Measurements from ENCODE around the gene COL18A1.
A peak's percentile ranks its signal among the peaks of the same experiment; 100 is the strongest.

The COL18A1 gene

DNA sequence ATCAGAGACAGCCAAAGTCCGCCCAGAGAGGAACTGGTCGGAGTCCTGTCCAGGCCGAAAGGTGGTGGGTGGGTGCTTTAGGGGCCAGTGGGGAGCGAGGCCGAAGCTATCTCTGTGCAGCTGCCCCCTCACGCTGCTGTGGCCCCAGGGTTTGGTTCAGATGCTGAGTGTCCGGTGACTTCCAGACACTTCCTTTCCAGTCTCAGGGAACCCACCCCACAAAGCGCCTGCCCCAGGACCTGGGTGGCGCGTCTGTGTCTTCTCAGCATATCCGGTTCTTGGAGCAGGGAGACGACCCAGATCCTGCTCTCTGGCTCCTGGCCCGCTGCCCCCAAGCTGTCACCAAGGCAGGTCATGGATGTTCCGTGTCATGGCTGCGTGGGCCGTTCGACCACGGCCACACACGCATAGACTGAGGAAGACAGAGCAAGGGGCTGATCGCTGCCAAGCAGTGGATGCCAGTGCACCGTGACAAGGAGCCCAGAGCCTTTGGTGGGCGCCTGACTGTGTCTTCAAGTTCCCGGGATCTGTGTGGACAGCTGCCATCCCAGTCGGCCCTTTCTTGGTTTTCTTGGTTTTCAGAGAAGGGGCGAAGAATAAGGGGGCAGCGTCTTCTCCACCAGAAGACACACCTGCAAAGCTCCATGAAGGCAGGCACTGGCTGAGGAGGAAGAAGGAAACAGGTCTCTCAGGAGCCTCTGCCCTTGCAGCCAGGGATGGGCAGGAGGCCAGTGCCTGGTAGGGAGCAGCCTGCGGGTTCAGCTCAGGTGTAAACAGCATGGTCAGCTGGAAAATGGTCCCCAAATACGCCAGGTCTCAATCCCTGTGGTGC, 22.9 kb upstream of the COL18A1 start:
- DNase-seq: no peak

DNA sequence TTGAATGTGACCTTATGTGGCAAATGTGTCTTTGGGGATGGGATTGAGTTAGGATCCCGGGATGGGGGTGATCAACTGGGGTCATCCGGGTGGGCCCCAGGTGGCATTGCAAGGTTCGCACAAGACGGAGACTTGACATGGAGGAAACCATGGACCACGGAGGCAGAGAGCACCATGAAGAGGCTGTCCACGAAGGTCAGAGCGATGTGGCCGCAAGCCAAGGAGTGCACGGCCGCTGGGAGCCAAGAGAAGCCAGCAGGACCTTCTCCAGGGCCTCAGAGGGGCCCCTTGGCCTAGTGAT, 22.3 kb upstream of the COL18A1 start:
- DNase-seq: no peak

DNA sequence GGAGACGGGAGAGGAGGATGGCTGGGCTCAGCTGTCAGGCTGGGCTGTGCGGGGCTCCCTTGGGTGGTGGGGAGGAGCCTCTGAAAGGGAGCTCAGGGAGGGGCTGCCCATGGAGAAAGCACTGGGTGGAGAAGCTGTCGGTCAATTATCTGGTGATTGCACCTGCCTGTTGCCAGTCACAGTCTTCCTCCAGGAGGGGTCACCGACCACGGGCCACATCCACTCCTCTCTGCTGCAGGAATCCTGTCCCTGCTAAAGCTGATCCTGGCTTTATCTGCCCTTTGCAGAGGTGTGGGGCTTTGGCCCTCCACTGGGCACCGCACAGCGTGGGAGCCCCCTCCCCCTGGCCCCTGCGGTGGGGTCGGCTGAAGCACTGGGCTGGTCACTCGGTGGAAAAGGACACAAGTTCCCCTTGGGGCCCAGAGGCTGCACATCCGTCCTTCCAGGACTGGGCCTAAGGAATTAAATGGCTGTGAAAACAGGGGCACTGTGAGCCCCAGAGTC, 21.8 kb upstream of the COL18A1 start:
- DNase-seq: no peak

DNA sequence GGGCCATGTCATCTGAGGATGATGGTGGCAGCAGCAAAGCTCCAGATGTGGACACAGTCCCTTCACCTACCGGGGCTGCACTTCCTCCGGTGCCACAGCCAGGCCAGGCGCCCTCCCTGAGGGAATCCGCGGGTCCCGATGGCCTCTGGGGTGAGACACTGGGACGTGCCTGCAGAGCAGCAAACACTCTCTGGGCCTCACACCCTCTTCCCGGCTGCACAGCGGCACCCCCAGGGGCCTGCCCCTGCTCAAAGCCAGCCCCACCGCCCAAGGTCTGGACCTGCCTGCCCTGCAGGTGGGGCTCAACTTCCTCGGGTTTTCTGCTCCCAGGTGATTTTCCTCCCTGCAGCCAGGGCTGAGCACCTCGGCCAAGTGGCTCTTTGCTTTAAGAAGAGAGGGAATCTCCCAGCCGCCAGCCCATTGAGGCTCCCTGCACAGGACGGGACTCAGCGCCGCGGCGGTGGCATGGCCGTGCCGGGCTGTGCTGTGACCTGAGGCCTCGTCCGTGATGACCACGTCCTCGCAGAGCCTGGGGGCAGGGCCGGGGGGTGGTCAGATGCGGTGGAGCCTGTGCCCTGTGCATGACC, 21.3 kb upstream of the COL18A1 start:
- no peak for DNase-seq

DNA sequence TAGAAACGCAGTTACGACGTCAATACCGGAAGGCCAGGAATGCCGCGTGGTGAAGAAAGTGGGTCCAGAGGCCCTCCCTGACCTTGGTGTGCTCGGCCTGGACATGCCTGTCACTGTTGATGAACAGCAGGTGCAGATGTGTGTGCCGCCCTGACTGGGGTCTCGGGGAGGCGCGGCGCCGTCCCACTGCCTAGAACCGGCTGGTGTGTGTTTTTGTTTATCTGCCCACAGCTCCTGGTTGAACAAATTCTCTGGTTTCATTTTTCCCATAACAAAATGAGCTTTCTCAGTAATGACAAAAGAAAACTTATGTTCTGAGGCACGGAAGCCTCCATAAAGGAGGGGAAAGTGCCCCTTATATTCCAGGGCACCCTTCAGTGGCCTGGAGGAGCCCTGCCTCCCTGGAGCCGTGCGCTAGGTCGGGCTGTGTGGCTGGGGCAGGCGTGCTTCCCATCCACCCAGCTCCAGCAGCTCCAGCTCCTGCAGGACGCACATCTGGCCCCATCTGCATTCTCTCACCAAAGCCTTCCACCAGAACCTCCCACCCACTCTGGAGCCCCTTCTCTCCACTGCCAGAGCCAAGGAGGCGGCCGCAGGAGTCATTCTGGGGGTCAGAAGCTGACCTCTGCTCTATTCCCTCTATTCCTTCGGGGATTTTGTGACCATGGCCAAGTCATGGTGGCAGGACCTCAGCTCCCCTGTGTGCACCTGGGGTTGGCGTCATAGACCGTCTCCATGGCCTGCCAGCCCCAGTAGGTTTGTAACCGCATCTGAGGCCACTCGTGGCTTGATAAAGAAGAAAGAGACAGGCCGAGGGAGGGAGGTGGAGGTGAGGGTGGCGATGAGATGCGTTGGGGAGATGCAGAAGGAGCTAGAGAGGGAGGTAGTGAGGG, 20.1 kb upstream of the COL18A1 start:
- peak; percentile 57 for DNase-seq

DNA sequence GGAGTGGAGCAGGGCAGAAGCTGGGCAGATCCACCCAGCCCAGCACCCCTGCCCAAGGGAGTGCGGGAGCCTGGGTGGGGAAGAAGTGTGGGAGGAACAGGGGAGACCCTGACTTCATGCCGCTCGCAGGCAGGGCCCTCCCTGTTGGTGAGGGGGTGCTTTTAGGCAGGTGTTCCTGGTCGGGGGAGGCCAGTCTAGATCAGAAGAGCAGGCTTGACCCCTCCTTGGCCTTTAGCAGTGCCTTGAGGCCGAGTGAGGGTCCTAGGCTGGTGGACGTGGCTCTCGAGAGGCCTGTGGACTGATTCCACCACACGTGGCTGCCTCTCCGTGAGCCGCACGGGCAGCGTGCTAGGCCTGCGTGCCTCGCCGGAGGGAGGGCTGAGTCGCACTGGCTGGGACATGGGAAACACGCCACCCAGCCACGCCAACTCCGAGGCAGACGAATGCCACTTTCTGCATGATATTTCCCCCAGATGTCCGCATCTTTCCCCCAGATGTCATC, 19.4 kb upstream of the COL18A1 start:
- DNase-seq: no peak

DNA sequence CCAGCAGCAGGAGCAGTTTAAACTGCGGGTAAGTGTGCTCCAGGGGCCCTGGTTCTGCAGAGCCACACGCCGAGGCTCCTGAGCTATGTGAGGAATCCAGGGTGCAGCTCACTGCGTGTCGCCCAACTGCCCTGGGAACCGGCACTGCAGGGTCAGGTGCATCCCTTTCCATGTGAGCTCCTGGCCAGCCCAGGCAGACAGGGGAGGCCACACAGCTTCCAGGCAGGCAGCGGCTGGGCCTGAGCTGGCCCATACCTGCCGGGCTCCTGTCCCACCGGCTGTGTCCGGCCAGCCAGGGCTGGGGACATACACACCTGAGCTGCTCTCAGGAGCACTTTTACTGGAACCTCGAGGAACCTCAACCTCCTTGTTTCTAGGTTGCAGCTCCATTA, 18.6 kb upstream of the COL18A1 start:
- peak; percentile 47 for DNase-seq

DNA sequence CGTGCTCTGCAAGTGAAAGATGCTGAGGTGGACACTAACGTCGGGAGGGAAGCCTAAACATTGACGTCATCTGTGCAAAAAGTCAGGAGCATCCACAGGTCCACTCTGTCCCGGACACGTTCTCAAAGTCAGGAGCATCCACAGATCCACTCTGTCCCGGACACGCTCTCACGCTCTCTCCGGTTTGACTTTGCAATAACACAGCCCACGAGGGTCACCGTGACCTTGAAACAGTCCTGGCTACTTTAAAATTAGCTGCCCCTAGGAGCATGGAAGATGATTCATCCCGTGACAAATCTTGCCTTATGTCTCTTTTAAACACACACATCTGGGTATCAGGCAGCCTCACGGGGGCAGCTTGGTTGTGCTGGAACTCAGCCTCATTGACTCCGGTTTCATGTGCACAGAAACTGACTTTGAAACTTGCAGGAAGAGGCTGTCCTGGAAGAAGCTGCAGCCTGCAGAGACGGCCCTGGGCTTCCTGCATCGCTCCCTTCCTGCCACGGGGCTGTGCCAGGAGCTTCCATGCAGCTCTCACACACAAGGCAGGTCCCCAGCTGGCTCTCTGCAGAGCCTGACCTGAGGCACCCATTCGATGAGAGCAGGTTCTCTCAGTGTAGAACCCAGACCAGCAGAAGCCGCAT, 18.1 kb upstream of the COL18A1 start:
- DNase-seq: peak; percentile 43

DNA sequence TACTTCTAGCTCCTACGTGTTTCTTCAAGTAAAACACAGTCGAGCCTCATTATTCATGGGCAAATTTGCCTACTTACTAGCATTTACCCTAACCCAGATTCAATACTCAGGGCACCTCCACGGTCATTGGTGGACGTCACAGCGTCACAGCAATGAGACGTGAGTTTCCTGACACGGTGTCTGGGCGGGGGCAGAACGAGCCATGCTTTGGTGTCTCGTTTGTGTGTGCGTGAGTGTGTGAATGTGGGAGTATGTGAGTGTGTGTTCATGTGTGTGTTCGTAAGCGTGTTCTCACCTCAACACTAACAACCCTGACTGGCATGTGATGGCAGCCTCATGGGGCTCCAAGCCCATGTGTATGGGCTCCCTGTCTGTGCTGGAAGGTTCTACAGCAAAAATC, 17.5 kb upstream of the COL18A1 start:
- no peak for DNase-seq

DNA sequence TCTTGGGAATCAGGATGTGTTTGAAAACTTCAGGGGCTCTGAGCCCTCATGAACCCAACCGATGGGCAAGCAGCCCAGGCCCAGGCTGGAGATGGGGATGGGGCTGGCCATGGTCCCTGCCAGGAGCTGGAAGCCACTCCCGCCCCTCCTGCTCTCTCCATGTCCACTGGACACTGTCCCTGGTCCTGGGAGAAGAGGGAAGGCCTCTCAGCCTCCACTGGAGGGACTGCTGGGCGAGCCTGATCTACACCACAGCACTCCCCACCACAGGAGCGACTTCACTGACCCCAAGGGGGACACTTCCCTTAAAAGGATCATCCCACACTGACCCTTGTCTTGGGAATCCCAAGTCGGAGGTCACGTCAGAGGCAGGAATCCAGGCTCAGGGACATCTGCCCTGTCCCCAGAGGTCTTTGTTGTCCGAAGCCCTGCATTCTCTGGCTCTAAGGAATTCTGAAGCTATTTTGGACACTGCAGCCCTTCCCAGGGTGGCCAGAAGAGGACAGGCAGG, 16.9 kb upstream of the COL18A1 start:
- no peak for DNase-seq

DNA sequence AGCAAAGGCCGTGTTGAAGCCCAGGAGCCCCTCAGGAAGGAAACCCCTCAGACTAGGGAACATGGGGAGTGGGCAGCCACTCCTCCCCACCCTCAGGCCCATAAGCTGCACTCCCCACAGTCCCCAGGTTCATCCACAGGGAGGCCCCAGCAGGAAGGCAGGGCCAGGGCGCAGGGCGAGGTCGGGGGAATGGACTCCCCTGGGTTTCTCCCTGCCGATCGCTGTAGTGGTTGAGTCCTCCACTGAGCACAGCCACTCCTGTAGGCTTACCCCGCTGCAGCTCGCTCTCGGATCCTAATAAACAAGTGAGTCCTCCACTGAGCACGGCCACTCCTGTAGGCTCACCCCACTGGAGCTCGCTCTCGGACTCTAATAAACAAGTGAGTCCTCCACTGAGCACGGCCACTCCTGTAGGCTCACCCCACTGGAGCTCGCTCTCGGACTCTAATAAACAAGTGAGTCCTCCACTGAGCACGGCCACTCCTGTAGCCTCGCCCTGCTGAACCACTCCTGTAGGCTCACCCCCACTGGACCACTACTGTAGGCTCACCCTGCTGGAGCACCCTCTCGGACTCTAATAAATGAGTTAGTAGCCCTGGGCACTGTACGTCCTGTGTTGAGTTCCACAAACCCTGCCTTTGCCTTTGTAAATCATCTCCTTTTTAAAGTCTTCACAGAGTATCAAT, 16.2 kb upstream of the COL18A1 start:
- no peak for DNase-seq

DNA sequence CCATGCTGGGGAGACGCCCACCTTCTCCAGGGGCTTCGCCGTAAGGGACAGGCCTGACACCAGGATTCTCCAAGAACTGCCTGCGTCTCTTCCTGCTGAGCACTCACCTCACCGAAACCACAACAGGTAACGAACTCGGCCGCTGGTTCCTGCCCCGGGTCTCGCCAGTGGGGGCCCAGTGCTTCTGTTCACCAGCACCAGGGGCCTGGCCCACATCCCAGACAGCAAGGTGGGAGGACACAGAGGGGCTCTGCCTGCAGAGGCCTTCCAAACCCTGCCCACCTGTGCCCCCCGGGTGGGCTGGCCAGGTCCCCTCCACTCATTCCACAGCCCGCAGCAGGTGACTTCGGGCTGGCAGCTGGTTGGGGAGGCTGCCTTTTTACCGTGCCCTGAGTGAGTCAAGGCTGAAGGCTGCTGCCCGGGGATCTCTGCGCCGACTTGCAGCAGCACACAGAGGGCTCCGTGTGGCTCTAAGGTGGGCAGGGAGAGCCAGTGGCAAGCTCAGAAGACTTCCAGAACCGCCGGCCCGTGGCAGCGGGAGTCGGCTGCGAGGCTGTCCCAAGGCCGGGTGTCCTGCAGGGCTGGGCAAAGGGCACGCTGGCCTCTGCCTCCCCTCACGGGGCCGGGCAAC, 14.7 kb upstream of the COL18A1 start:
- DNase-seq: no peak

DNA sequence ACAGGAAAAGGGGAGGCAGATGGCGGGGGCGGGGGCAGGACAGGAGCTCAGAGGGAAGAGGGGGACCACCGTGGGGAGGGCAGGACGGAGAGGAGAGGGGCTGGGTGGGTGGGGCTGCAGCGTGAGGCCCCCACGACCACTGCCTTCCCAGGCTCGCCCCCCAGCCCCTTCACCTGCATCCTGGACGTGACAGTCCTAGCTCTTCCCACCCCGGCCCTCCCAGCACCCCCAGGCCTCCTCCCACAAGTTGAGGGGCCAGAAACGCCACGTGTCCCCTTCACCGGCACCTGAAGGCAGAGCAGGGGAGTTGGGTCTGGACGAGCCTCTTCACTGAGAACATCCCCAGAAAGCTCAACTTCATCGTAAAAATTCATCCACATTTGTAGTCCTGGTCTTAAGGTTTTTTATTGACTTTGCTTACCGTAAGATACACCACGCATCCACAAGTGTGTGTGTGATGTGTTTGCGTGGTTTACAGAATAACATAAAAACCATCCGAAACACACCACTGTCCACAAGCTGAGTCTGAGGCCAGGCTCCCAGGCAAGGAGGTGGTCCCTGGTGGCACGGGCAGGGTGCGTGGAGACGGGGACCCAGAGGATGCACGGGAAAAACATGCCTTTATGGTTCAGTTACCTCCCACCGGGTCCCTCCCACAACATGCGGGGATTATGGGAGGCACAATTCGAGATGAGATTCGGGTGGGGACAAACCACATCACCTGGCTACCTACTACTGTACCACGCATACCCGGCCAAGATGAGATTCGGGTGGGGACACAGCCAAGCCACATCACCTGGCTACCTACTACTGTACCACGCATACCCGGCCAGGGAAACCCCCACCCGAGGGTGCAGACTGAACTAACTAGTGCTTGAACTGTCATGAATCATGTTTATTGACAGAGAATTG, 13.9 kb upstream of the COL18A1 start:
- no peak for DNase-seq

DNA sequence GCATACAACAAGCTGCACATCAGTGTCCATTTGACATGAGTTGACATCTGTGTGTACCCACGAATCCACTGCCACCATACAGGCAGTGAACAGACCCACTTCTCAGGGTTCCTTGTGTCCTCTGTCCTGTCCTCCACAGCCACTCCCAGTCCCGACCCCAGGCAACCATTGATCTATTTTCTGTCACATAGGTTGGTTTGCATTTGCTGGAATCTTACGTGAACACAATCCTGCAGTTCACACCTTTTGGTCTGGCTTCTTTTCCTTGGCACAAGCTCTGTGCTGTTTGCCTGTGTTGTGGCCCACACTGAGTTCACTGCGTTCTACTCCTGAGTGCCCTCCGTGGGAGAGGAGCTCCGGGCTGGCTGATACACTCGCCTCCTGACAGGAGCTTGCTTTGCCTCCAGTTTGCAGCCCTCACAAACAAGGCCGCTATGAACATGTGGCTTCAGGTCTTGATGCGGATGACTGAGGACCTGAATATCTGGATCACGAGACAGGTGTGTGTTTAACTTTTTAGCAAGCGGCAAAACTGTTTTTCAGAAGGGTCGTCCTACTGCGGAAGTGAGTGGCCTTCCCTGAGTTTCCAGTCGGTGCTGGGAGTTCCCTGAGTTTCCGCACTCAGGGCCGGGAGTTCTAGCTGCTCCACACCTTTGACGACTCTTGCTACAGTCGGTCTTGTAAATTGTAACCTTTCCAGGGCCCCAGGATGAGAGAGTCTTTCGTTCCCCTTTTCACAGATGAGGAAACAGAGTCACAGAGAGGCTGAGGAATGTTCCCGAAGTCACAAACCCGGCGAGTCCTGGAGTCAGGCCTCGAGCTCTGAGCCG, 13.0 kb upstream of the COL18A1 start:
- no peak for DNase-seq

DNA sequence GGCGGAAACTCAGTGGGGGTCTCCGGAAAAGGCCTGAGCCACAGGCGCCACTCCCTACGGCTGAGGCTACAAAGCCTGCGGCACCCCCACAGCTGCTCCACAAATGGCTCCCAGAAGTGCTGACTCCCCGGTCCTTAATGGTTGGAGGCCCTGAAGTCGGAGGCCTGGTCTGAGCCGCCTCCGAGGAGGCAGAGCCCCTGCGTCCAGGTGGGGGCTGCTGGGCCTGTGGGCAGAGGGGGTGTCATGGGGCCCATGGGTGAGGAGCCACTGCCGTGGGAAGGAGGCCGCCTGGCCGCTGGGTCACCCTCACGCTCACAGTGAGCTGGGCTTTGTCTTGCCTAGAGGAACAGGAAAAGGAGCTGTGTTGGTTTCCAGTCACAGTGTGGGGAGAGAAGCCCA, 12.4 kb upstream of the COL18A1 start:
- no peak for DNase-seq

DNA sequence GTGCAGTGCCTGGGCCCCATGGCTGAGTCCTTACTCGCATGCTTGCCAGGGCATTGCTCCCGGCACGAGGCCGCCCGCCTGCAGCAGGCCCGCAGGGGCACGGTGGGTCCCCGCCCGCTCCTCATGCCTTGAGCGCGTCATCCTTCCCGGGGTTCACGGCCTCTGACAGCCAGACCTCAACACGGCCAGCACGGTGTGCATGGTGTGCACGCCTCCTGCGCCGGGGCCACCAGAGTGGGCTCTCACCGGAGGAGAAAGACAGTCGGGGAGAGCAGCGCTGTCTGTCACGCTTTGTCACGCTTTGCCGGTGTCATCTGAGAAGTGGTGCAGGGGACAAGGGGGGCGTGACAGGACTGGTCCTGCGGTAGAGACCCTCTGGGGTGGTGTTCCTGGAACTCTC, 11.9 kb upstream of the COL18A1 start:
- DNase-seq: peak; percentile 53

DNA sequence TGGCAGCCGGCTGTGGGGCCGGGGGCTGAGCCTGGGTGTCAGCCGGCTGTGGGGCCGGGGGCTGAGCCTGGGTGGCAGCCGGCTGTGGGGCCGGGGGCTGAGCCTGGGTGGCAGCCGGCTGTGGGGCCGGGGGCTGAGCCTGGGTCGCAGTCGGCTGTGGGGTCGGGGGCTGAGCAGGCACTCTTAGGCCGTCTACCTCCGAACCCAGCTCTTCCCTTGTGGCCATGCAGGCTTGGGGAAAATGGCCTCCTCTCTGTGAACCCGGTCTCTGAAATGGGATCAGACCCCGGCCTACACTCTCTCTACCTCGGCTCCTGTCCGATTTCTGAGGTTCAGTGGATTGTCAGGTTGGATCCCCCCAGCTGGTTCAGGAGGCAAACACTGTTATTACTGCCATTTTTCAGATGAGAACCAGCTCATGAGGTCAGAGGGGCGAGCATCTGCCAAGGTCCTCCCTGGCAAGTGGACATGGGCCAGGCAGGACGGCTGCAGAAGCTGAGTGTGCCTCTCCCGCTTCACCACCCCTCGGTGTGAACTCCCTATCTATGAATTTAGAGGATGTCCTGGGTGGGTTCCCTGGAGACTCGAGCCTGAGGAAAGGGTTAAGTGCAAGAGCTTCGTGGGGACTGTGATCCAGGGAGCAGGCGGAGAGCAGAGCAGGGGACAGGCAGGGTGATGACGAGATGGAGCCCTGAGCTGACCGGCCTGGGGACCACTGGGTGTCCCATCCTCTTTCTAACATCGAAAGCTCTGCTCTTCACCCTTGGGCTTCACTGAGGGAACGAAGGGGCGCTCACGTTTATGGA, 10.9 kb upstream of the COL18A1 start:
- DNase-seq: no peak

DNA sequence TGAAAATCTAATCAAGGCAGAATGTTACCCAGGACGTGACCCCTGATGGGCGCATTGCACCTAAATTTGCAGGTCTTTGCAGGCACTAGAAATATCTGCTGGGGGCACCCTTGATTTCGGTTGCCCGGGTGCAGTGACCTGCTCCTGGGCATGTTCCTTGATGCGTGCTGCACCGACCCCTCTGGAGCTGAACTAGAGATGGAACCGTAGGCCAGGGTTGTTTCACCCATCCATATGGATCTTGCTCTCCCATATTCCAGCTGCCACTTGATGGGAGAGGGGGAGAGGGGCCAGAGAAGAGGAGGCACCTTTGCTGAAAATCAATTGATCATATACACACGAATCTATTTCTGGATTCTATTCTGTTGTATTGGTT, 8.4 kb upstream of the COL18A1 start:
- DNase-seq: no peak
